ENCODE measurements around the gene CHIA.

Gene CHIA

DNA sequence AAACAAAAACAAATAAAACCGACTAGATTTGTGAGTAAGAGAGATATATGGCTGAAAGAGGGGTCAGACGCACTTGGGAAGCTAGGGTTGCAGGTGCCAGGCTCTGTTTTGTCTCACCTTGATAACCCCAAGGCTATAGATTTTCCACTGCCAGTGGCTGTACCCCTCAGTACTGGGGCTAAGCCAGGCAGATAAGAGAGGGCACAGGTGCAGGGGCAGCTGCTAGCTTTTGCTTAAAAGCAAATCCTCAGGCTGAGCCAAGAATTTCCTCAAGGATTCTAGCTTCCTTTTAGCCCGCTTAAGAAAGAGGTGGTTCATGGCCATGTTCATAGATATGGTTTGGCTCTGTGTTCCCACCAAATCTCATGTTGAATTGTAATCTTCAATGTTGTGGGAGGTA is 79.0 kb downstream of the CHIA start:
- DNase-seq: no peak

Data from retina (tissue), 1 donor.